ENCODE results near the gene CDA.
"Not testable (repeated sequence)": the region's sequence is repeated elsewhere in the genome, so short reads cannot be mapped to it uniquely, and the experiment has no call there.

- not testable (repeated sequence) for TF ChIP-seq ATF2 (tag by site-specific recombination; IDR thresholded peaks at IDR 0.05; ENCODE audit: low read depth); CTCF (tag by site-specific recombination; IDR thresholded peaks at IDR 0.05); ZFP37 (tag by site-specific recombination; IDR thresholded peaks at IDR 0.05); YY1 (tag by site-specific recombination; IDR thresholded peaks at IDR 0.05); ZNF398 (tag by site-specific recombination; IDR thresholded peaks at IDR 0.05); ZNF138 (tag by site-specific recombination; IDR thresholded peaks at IDR 0.05; ENCODE audit: borderline replicate concordance); PATZ1 (tag by site-specific recombination; IDR thresholded peaks at IDR 0.05); SALL2 (tag by site-specific recombination; IDR thresholded peaks at IDR 0.05; ENCODE audit: borderline replicate concordance); ZNF423 (tag by site-specific recombination; IDR thresholded peaks at IDR 0.05); ZNF510 (tag by site-specific recombination; IDR thresholded peaks at IDR 0.05; ENCODE audit: insufficient replicate concordance)
Measured at GRCh38 chr1:20606801-20607570, 18.1 kb downstream of the CDA start.

Data from HEK293 (cell line).